DOHH2 (cell line): ENCODE results near the gene EME2.

ENCODE experiments used
- H3F3A ChIP-seq: fragments of 200-600 bp; sonication (generic), shearing (Covaris generic); 2 replicates; pipeline ENCODE4 v1.6.0; 2016; ENCODE audit warnings: antibody characterized with exemption, mild to moderate bottlenecking; ENCODE audit not compliant: control insufficient read depth, insufficient read depth
- H3K27ac ChIP-seq: fragments of 200-600 bp; sonication (generic); 2 replicates; pipeline ENCODE4 v1.5.1; 2014; ENCODE audit warnings: low read depth, mild to moderate bottlenecking, low read length, moderate library complexity
- H3K27me3 ChIP-seq: fragments of 200-600 bp; sonication (generic); 2 replicates; pipeline ENCODE4 v1.6.1; 2014; ENCODE audit warnings: mild to moderate bottlenecking, low read length, mixed read lengths; ENCODE audit not compliant: control insufficient read depth
- H3K36me3 ChIP-seq: fragments of 200-600 bp; sonication (generic); 2 replicates; pipeline ENCODE4 v1.6.1; 2014; ENCODE audit warnings: mild to moderate bottlenecking, low read length, moderate library complexity, mixed read lengths; ENCODE audit not compliant: control insufficient read depth
- H3K4me1 ChIP-seq: fragments of 200-600 bp; sonication (generic); 2 replicates; pipeline ENCODE4 v1.6.1; 2014; ENCODE audit warnings: mild to moderate bottlenecking, low read length, mixed read lengths; ENCODE audit not compliant: control insufficient read depth
- H3K4me2 ChIP-seq: fragments of 200-600 bp; sonication (generic); 2 replicates; pipeline ENCODE4 v1.6.0; 2014; ENCODE audit warnings: mild to moderate bottlenecking, low read length, moderate library complexity
- H3K4me3 ChIP-seq: fragments of 200-600 bp; sonication (generic); 2 replicates; pipeline ENCODE4 v1.5.1; 2014; ENCODE audit warnings: mild to moderate bottlenecking, low read length, mixed read lengths
- H3K79me2 ChIP-seq: fragments of 200-600 bp; sonication (generic); 2 replicates; pipeline ENCODE4 v1.6.1; 2014; ENCODE audit warnings: mild to moderate bottlenecking, low read length, mixed read lengths; ENCODE audit not compliant: control insufficient read depth
- H3K9me2 ChIP-seq: fragments of 200-600 bp; sonication (generic); replicated peaks from 2 replicates; pipeline ENCODE4 v1.6.1; 2014; ENCODE audit warnings: mild to moderate bottlenecking, low read length, mixed read lengths; ENCODE audit not compliant: control insufficient read depth
- H3K9me3 ChIP-seq: fragments of 200-600 bp; sonication (generic); 2 replicates; pipeline ENCODE4 v1.6.1; 2014; ENCODE audit warnings: antibody characterized with exemption, low read length, mixed read lengths; ENCODE audit not compliant: control insufficient read depth, insufficient read depth
- H4K20me1 ChIP-seq: fragments of 200-600 bp; sonication (generic); 2 replicates; pipeline ENCODE4 v1.6.0; 2014; ENCODE audit warnings: low read depth, mild to moderate bottlenecking, antibody characterized with exemption, low read length, moderate library complexity; ENCODE audit not compliant: control insufficient read depth, insufficient read depth
- EZH2phosphoT487 ChIP-seq: fragments of 200-600 bp; sonication (generic); IDR thresholded peaks from 2 replicates; pipeline ENCODE4 v1.6.1; 2017; ENCODE audit warnings: borderline replicate concordance, mild to moderate bottlenecking, antibody characterized with exemption, low read length, moderate library complexity, mixed read lengths
- TF ChIP-seq, protein P1 (sequence below): fragments of 200-600 bp; sonication (generic); IDR thresholded peaks from one replicate; pipeline ENCODE4 v1.5.1; 2014; ENCODE audit warnings: antibody characterized with exemption, mild to moderate bottlenecking, low read depth, low read length; ENCODE audit not compliant: poor library complexity, severe bottlenecking

Gene EME2

GRCh38 chr16:1743376-1744337 lies 29.0 kb upstream of the EME2 start:
- Histone ChIP-seq H3K36me3 (peaks cover 56% of the 10 kb centered on the region), H3K4me2 (no peak overlapping the region), H3K27me3 (no peaks in the 10 kb centered on the region), H3K9me3 (peaks cover 12% of the 10 kb centered on the region; the same call in 1 of the 2 replicates), H3K27ac (no peak overlapping the region), H4K20me1 (no peaks in the 10 kb centered on the region), H3K4me3 (no peak overlapping the region), H3K9me2 (no peaks in the 10 kb centered on the region), H3K79me2 (peaks cover 13% of the 10 kb centered on the region), H3K4me1 (no peaks in the 10 kb centered on the region), H3F3A (peaks cover 8% of the 10 kb centered on the region)
- TF ChIP-seq, protein P1, sequence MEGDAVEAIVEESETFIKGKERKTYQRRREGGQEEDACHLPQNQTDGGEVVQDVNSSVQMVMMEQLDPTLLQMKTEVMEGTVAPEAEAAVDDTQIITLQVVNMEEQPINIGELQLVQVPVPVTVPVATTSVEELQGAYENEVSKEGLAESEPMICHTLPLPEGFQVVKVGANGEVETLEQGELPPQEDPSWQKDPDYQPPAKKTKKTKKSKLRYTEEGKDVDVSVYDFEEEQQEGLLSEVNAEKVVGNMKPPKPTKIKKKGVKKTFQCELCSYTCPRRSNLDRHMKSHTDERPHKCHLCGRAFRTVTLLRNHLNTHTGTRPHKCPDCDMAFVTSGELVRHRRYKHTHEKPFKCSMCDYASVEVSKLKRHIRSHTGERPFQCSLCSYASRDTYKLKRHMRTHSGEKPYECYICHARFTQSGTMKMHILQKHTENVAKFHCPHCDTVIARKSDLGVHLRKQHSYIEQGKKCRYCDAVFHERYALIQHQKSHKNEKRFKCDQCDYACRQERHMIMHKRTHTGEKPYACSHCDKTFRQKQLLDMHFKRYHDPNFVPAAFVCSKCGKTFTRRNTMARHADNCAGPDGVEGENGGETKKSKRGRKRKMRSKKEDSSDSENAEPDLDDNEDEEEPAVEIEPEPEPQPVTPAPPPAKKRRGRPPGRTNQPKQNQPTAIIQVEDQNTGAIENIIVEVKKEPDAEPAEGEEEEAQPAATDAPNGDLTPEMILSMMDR: no peak
- TF ChIP-seq EZH2phosphoT487: no peak

GRCh38 chr16:1744338-1744840 lies 28.2 kb upstream of the EME2 start:
- Histone ChIP-seq H3K27ac (no peak overlapping the region), H3K27me3 (no peaks in the 10 kb centered on the region), H3K9me2 (no peaks in the 10 kb centered on the region), H3K36me3 (peaks cover 63% of the 10 kb centered on the region), H3K79me2 (peaks cover 9% of the 10 kb centered on the region), H3K4me1 (no peaks in the 10 kb centered on the region), H3K4me3 (no peak overlapping the region), H4K20me1 (no peaks in the 10 kb centered on the region), H3K4me2 (no peak overlapping the region), H3F3A (peaks cover under 1% of the 10 kb centered on the region), H3K9me3 (peaks cover 5% of the 10 kb centered on the region; the same call in 1 of the 2 replicates)
- no peak for TF ChIP-seq EZH2phosphoT487
- TF ChIP-seq, protein P1: no peak

DNA sequence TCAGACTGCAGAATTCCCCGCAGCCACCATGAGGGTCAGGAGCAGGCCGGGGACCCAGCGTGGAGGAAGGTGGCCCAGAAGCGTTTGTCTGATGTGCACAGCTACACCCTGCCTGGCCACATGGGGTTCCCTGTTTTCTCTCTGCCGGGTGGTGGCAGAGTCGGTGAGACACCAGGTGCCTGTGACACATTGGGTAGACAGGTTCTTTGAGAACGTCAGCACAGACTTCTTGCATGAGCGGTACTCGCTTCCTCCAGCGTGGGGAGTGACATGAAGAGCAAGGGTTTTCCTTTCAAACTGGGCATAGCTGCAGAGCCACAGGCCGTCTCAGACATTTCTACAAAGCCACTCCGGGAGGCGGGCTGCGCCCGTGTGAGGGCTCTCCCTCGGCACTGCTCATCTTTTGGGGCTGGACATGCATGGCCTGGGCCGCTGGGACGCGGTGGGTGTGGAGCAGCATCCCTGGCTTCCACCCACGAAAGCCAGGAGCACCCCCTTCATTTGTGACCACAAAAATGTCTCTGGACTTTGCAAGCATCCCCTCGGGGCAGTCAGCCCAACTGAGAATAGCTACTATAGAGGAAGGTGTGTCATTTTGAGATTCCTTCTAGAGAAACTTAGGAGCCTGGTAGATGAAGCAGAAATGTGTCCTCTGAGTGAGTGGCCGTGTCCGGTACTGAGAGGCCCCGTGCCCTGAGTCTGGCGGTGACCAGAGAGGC lies 27.3 kb upstream of the EME2 start:
- Histone ChIP-seq H3K9me2 (no peaks in the 10 kb centered on the region), H3K27ac (no peak overlapping the region), H3K4me2 (no peak overlapping the region), H3K9me3 (no peaks in the 10 kb centered on the region), H4K20me1 (no peaks in the 10 kb centered on the region), H3K4me3 (no peak overlapping the region), H3F3A (no peaks in the 10 kb centered on the region), H3K4me1 (no peaks in the 10 kb centered on the region), H3K79me2 (peaks cover 3% of the 10 kb centered on the region), H3K27me3 (no peaks in the 10 kb centered on the region), H3K36me3 (peaks cover 61% of the 10 kb centered on the region)
- TF ChIP-seq EZH2phosphoT487: no peak
- TF ChIP-seq, protein P1: no peak
